LNCAP (cell line): ENCODE results near the gene SETBP1.

Experiments used
- CTCF ChIP-seq: fragments of 450-650 bp; IDR thresholded peaks from 2 replicates; pipeline ENCODE4 v1.5.1; 2017; ENCODE audit warnings: mild to moderate bottlenecking

Gene SETBP1

GRCh38 chr18:44960580-44960979 is 279.9 kb downstream of the SETBP1 start:
- no peak for TF ChIP-seq CTCF

GRCh38 chr18:44961288-44961995 is 280.8 kb downstream of the SETBP1 start:
- TF ChIP-seq CTCF, result no peak

GRCh38 chr18:44967599-44967998 is 286.9 kb downstream of the SETBP1 start:
- no peak for TF ChIP-seq CTCF

- TF ChIP-seq CTCF, result no peak
These were observed 287.6 kb downstream of the SETBP1 start for GRCh38 chr18:44968336-44968735.

- no peak for TF ChIP-seq CTCF
These were observed 288.6 kb downstream of the SETBP1 start for GRCh38 chr18:44969214-44969795.

GRCh38 chr18:44973282-44973681 is 292.6 kb downstream of the SETBP1 start:
- TF ChIP-seq CTCF, result no peak

- TF ChIP-seq CTCF, result no peak
These were observed 293.5 kb downstream of the SETBP1 start for GRCh38 chr18:44974174-44974573.
